ENCODE results near the gene OTOP3.

Gene OTOP3, protein sequence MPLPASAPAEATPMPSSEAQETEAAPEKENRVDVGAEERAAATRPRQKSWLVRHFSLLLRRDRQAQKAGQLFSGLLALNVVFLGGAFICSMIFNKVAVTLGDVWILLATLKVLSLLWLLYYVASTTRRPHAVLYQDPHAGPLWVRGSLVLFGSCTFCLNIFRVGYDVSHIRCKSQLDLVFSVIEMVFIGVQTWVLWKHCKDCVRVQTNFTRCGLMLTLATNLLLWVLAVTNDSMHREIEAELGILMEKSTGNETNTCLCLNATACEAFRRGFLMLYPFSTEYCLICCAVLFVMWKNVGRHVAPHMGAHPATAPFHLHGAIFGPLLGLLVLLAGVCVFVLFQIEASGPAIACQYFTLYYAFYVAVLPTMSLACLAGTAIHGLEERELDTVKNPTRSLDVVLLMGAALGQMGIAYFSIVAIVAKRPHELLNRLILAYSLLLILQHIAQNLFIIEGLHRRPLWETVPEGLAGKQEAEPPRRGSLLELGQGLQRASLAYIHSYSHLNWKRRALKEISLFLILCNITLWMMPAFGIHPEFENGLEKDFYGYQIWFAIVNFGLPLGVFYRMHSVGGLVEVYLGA

DNA sequence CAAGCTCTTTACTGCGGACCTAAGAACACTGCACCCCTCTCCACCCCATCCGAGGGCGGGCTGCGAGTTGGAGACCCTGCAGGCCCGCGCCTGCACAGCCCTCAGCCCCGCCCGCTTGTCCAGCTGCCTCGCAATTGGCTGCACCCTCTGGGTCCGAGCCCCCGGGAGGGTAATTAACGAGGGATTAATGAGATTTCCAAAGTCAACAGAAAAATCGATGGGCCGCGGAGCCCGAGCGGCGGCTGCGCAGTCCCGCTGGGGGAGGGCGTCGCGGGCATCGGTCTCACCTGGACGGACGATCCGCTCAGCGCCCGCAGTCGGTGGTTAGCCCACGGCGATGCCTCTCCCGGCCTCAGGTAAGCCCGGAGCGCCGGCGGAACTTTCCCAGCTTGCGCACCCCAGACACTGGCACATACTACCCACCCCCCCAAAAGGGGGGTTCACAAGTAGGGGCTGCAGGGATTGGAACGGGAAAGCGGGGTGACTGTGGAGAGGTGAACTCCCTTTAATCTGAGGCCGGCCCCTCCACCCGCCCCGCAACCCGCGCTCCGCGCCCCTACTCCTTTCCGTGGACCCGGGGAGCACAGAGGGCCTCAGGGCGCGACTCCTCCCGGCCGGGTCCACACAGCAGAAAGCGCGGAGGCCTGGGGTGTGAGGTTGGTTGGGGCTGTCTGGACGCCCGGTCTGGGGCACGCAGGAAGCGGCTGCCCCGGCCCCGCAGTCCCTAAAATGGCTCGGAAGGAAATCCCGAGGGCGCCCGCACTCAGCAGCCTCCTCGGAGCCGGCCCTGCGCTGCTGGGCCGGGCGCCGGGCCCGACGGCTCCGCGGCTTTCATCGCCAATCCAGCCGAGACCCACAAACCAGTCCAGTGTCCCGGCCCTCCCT, at the start of gene OTOP3:
OTOP3 (plus strand) TSS at position 314 of the 885 bp plus-strand sequence; CDS start at position 338, 24 bp downstream.
- TF ChIP-seq, protein P1, sequence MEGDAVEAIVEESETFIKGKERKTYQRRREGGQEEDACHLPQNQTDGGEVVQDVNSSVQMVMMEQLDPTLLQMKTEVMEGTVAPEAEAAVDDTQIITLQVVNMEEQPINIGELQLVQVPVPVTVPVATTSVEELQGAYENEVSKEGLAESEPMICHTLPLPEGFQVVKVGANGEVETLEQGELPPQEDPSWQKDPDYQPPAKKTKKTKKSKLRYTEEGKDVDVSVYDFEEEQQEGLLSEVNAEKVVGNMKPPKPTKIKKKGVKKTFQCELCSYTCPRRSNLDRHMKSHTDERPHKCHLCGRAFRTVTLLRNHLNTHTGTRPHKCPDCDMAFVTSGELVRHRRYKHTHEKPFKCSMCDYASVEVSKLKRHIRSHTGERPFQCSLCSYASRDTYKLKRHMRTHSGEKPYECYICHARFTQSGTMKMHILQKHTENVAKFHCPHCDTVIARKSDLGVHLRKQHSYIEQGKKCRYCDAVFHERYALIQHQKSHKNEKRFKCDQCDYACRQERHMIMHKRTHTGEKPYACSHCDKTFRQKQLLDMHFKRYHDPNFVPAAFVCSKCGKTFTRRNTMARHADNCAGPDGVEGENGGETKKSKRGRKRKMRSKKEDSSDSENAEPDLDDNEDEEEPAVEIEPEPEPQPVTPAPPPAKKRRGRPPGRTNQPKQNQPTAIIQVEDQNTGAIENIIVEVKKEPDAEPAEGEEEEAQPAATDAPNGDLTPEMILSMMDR (IDR thresholded peaks at IDR 0.05) = no peak
- H3K4me3 ChIP-seq (ENCODE audit: low read depth in 1 of 2, low read length in 1 of 2) = no peak within 1 kb of the TSS
- no peaks in the 10 kb centered on the region for H3K4me1 ChIP-seq (ENCODE audit: control insufficient read depth in 1 of 2, insufficient read depth in 1 of 2, low read depth in 1 of 2, low read length in 1 of 2)
- H3K27me3 ChIP-seq = peaks cover 99% of the 10 kb centered on the region
- no peak within 1 kb of the TSS for H3K27ac ChIP-seq
- no peaks in the 10 kb centered on the region for H3K36me3 ChIP-seq
- no peaks in the 10 kb centered on the region for H3K9me3 ChIP-seq

DNA sequence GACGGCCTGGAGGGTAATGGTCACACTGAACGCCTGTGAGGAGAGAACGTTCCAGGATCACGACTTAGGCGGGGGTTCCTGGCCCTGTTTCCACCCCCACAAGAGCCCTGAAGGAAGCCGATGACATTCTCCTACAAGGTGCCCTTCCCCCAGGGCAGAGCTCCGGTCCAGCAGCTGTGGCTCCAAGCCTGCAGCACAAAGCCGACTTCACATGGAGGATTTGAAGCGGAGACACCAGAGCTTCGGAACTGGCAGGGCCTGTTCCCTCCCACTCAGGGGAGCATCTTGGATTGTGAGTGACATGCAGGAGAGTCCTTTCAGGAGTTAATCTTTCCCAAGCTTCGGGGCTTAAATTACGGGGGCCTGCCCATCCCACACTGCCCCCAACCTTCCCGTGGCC, 47.2 kb upstream of the OTOP3 start:
- TF ChIP-seq, protein P1 (IDR thresholded peaks at IDR 0.05) = no peak
- no peak overlapping the region for H3K4me3 ChIP-seq (ENCODE audit: low read depth in 1 of 2, low read length in 1 of 2)
- H3K36me3 ChIP-seq = no peaks in the 10 kb centered on the region
- peaks cover 2 to 5% of the 10 kb centered on the region in 2 experiments for H3K4me1 ChIP-seq (ENCODE audit: control insufficient read depth in 1 of 2, insufficient read depth in 1 of 2, low read depth in 1 of 2, low read length in 1 of 2)
- H3K27ac ChIP-seq = no peak overlapping the region
- H3K27me3 ChIP-seq = peaks cover 50% of the 10 kb centered on the region
- no peaks in the 10 kb centered on the region for H3K9me3 ChIP-seq

DNA sequence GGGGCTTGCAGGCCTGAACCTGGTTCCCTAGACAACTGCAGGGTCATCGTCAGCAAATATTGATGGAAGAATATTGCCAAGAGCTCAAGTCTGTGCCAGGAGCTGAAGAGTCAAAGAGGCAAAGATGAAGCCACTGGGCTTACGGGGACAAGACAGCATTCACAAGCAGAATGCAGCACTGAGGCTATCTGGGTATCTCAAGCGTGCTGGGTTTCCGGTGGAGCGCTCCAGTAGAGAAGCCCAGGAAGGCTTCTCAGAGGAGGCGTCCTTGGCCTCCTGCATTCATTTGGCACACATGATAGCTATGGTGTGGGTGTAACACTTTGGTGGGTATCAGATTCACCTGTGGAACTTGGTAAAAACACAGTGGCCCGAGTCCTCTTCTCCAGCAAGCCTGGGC, 45.1 kb upstream of the OTOP3 start:
- Histone ChIP-seq H3K36me3 (no peaks in the 10 kb centered on the region), H3K4me1 (ENCODE audit: control insufficient read depth in 1 of 2, insufficient read depth in 1 of 2, low read depth in 1 of 2, low read length in 1 of 2) (no peaks in the 10 kb centered on the region), H3K27ac (no peak overlapping the region), H3K27me3 (peaks cover 69% of the 10 kb centered on the region), H3K4me3 (ENCODE audit: low read depth in 1 of 2, low read length in 1 of 2) (no peak overlapping the region), H3K9me3 (no peaks in the 10 kb centered on the region)
- TF ChIP-seq, protein P1 (IDR thresholded peaks at IDR 0.05) = no peak

DNA sequence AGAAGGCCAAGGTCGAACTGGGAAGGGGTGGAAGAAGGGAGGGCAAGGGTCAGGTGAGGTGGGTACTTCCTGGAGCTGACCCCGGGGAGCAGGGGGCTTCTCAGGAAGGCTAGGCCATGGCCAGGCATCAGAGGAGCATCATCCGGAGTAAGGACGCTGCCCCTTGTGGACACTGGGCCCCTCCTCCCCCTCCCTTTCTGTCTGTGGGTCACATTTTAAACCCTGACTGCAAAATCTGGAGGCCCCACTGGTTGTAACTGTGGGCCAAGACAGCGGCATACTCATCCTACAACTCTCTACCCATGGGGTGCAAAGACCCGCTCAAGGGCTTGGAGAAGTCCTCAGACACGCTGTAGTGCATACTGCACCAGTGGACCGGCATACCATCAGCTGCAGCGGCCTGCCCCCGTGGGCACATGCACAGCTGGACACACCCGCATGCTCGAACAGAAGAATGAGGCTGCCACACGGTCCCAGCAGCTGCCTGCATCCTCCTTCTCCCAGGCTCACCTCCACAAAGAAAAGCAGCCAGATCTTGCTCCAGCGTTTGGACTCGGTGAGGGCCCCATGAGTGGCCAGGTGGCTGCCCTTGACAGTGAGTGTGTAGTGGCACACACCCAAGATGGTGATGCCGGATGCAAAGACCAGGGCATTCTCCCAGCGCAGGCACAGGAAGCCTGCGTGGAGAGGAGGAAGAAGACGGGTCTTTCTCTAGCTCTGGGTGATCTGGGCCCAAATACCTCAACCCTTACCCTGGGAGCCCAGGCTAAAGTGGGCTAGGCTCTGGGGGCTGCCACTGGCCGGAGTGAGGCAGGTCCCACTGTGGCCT, 43.5 kb upstream of the OTOP3 start:
- Histone ChIP-seq H3K36me3 (no peaks in the 10 kb centered on the region), H3K9me3 (no peaks in the 10 kb centered on the region), H3K27me3 (peaks cover 81% of the 10 kb centered on the region), H3K4me3 (ENCODE audit: low read depth in 1 of 2, low read length in 1 of 2) (no peak overlapping the region), H3K27ac (no peak overlapping the region), H3K4me1 (ENCODE audit: control insufficient read depth in 1 of 2, insufficient read depth in 1 of 2, low read depth in 1 of 2, low read length in 1 of 2) (no peaks in the 10 kb centered on the region)
- TF ChIP-seq, protein P1 (IDR thresholded peaks at IDR 0.05) = no peak

Measured in neutrophil (primary cell).